ENCODE results near the gene SP140.

DNA sequence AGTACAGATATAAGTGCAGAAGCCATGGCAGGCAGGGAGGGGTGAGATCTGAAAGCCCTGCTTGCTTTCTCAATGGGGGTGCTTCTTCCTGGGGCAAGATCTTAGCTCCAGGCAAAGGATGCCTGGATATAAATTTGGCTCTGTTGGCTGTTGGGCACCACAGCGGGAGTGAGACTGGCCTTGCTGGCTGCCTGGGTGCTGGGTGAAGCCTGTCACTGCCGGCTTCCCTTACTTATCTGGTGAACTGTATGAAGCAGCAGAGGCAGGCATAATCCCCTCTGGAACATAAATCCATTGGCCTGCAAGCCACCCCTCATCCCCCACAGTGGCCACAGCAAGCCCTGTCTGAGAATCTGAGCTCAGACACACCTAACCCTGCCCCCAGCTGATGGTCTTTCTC, 74.1 kb downstream of the SP140 start:
- TF ChIP-seq, protein P1, sequence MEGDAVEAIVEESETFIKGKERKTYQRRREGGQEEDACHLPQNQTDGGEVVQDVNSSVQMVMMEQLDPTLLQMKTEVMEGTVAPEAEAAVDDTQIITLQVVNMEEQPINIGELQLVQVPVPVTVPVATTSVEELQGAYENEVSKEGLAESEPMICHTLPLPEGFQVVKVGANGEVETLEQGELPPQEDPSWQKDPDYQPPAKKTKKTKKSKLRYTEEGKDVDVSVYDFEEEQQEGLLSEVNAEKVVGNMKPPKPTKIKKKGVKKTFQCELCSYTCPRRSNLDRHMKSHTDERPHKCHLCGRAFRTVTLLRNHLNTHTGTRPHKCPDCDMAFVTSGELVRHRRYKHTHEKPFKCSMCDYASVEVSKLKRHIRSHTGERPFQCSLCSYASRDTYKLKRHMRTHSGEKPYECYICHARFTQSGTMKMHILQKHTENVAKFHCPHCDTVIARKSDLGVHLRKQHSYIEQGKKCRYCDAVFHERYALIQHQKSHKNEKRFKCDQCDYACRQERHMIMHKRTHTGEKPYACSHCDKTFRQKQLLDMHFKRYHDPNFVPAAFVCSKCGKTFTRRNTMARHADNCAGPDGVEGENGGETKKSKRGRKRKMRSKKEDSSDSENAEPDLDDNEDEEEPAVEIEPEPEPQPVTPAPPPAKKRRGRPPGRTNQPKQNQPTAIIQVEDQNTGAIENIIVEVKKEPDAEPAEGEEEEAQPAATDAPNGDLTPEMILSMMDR (tag by site-specific recombination; IDR thresholded peaks at IDR 0.05): no peak
- TF ChIP-seq, protein P2, sequence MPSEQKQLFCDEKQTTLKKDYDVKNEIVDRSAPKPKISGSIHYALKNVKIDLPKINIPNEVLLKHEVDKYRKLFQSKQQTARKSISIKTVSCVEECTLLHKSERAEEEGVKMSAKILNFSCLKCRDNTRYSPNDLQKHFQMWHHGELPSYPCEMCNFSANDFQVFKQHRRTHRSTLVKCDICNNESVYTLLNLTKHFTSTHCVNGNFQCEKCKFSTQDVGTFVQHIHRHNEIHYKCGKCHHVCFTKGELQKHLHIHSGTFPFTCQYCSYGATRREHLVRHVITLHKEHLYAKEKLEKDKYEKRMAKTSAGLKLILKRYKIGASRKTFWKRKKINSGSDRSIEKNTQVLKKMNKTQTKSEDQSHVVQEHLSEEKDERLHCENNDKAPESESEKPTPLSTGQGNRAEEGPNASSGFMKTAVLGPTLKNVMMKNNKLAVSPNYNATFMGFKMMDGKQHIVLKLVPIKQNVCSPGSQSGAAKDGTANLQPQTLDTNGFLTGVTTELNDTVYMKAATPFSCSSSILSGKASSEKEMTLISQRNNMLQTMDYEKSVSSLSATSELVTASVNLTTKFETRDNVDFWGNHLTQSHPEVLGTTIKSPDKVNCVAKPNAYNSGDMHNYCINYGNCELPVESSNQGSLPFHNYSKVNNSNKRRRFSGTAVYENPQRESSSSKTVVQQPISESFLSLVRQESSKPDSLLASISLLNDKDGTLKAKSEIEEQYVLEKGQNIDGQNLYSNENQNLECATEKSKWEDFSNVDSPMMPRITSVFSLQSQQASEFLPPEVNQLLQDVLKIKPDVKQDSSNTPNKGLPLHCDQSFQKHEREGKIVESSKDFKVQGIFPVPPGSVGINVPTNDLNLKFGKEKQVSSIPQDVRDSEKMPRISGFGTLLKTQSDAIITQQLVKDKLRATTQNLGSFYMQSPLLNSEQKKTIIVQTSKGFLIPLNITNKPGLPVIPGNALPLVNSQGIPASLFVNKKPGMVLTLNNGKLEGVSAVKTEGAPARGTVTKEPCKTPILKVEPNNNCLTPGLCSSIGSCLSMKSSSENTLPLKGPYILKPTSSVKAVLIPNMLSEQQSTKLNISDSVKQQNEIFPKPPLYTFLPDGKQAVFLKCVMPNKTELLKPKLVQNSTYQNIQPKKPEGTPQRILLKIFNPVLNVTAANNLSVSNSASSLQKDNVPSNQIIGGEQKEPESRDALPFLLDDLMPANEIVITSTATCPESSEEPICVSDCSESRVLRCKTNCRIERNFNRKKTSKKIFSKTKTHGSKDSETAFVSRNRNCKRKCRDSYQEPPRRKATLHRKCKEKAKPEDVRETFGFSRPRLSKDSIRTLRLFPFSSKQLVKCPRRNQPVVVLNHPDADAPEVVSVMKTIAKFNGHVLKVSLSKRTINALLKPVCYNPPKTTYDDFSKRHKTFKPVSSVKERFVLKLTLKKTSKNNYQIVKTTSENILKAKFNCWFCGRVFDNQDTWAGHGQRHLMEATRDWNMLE (tag by site-specific recombination; conservative IDR thresholded peaks at IDR 0.05; ENCODE audit: low read depth): no peak
